AG09309 (cell line): ENCODE results near the gene HSD3B2.

Experiments
- DNase-seq: peaks from one replicate; pipeline ENCODE4 v3.0.0-alpha.2; 2010; ENCODE audit warnings: low read depth
- H3K4me3 ChIP-seq: 2 replicates; pipeline ENCODE4 v1.5.1; 2011; ENCODE audit warnings: mild to moderate bottlenecking, low read depth, low read length, moderate library complexity; ENCODE audit not compliant: control insufficient read depth
- CTCF ChIP-seq: IDR thresholded peaks from 2 replicates; pipeline ENCODE4 v1.5.1; 2011; ENCODE audit warnings: mild to moderate bottlenecking, low read depth, low read length, inconsistent platforms; ENCODE audit not compliant: insufficient read depth, control insufficient read depth; ENCODE audit errors: missing control alignments

Gene HSD3B2

GRCh38 chr1:119380304-119380703 lies 34.6 kb upstream of the HSD3B2 start:
- no peak overlapping the region for H3K4me3 ChIP-seq
- TF ChIP-seq CTCF: no peak
- no peak for DNase-seq

- DNase-seq: no peak
- H3K4me3 ChIP-seq: no peak overlapping the region
- TF ChIP-seq CTCF: no peak
Measured at GRCh38 chr1:119380983-119381662, 33.8 kb upstream of the HSD3B2 start.

- TF ChIP-seq CTCF: no peak
- no peak overlapping the region for H3K4me3 ChIP-seq
- no peak for DNase-seq
Measured at GRCh38 chr1:119384591-119384990, 30.4 kb upstream of the HSD3B2 start.

GRCh38 chr1:119385650-119386049 lies 29.3 kb upstream of the HSD3B2 start:
- H3K4me3 ChIP-seq: no peak overlapping the region
- no peak for DNase-seq
- TF ChIP-seq CTCF: no peak

GRCh38 chr1:119387858-119388257 lies 27.1 kb upstream of the HSD3B2 start:
- DNase-seq: no peak
- TF ChIP-seq CTCF: no peak

GRCh38 chr1:119388450-119388849 lies 26.5 kb upstream of the HSD3B2 start:
- H3K4me3 ChIP-seq: no peak overlapping the region
- TF ChIP-seq CTCF: no peak
- no peak for DNase-seq

More at GRCh38 chr1:119387858-119388257, 27.1 kb upstream of the HSD3B2 start:
- H3K4me3 ChIP-seq: no peak overlapping the region

GRCh38 chr1:119390526-119390925 lies 24.4 kb upstream of the HSD3B2 start:
- no peak overlapping the region for H3K4me3 ChIP-seq
- TF ChIP-seq CTCF: no peak

More at GRCh38 chr1:119390526-119390925, 24.4 kb upstream of the HSD3B2 start:
- no peak for DNase-seq
